ENCODE measurements around the gene DPCD.

The DPCD gene

GRCh38 chr10:101595591-101596433, 7.7 kb downstream of the DPCD start:
- no peak overlapping the region for H3K4me3 ChIP-seq (ENCODE audit: low read length)
- no peak for TF ChIP-seq ZNF274 (IDR thresholded peaks at IDR 0.05; ENCODE audit: low read depth, low read length)

- no peak overlapping the region for H3K4me3 ChIP-seq (ENCODE audit: low read length)
Observed at GRCh38 chr10:101597091-101597900, 9.2 kb downstream of the DPCD start.

GRCh38 chr10:101601541-101601940, 13.4 kb downstream of the DPCD start:
- TF ChIP-seq ZNF274 (IDR thresholded peaks at IDR 0.05; ENCODE audit: low read depth, low read length), result no peak
- no peak overlapping the region for H3K4me3 ChIP-seq (ENCODE audit: low read length)

More at GRCh38 chr10:101597091-101597900, 9.2 kb downstream of the DPCD start:
- no peak for TF ChIP-seq ZNF274 (IDR thresholded peaks at IDR 0.05; ENCODE audit: low read depth, low read length)

- TF ChIP-seq ZNF274 (IDR thresholded peaks at IDR 0.05; ENCODE audit: low read depth, low read length), result no peak
- H3K4me3 ChIP-seq (ENCODE audit: low read length), result no peak overlapping the region
Observed at GRCh38 chr10:101602761-101603398, 14.8 kb downstream of the DPCD start.

- no peak overlapping the region for H3K4me3 ChIP-seq (ENCODE audit: low read length)
- no peak for TF ChIP-seq ZNF274 (IDR thresholded peaks at IDR 0.05; ENCODE audit: low read depth, low read length)
Observed at GRCh38 chr10:101607124-101607523, 19.0 kb downstream of the DPCD start.

GRCh38 chr10:101609481-101609880, 21.4 kb downstream of the DPCD start:
- no peak overlapping the region for H3K4me3 ChIP-seq (ENCODE audit: low read length)
- TF ChIP-seq ZNF274 (IDR thresholded peaks at IDR 0.05; ENCODE audit: low read depth, low read length), result no peak

GRCh38 chr10:101611096-101611905, 23.2 kb downstream of the DPCD start:
- H3K4me3 ChIP-seq (ENCODE audit: low read length), result no peak overlapping the region
- TF ChIP-seq ZNF274 (IDR thresholded peaks at IDR 0.05; ENCODE audit: low read depth, low read length), result no peak

GRCh38 chr10:101612086-101612485, 24.0 kb downstream of the DPCD start:
- no peak for TF ChIP-seq ZNF274 (IDR thresholded peaks at IDR 0.05; ENCODE audit: low read depth, low read length)
- no peak overlapping the region for H3K4me3 ChIP-seq (ENCODE audit: low read length)

GRCh38 chr10:101612872-101613271, 24.8 kb downstream of the DPCD start:
- TF ChIP-seq ZNF274 (IDR thresholded peaks at IDR 0.05; ENCODE audit: low read depth, low read length), result no peak
- no peak overlapping the region for H3K4me3 ChIP-seq (ENCODE audit: low read length)

GRCh38 chr10:101613646-101614045, 25.5 kb downstream of the DPCD start:
- H3K4me3 ChIP-seq (ENCODE audit: low read length), result no peak overlapping the region
- TF ChIP-seq ZNF274 (IDR thresholded peaks at IDR 0.05; ENCODE audit: low read depth, low read length), result no peak

GRCh38 chr10:101614663-101615524, 26.8 kb downstream of the DPCD start:
- no peak for TF ChIP-seq ZNF274 (IDR thresholded peaks at IDR 0.05; ENCODE audit: low read depth, low read length)
- no peak overlapping the region for H3K4me3 ChIP-seq (ENCODE audit: low read length)

- H3K4me3 ChIP-seq (ENCODE audit: low read length), result no peak overlapping the region
- TF ChIP-seq ZNF274 (IDR thresholded peaks at IDR 0.05; ENCODE audit: low read depth, low read length), result no peak
Observed at GRCh38 chr10:101615525-101616116, 27.5 kb downstream of the DPCD start.
